WI38 (cell line): Measurements from ENCODE around the gene FABP2.

Experiments used
- H3K4me3 ChIP-seq: 2 replicates; pipeline ENCODE4 v1.5.1; 2011; ENCODE audit warnings: low read depth, mild to moderate bottlenecking, control low read depth, low read length
- TF ChIP-seq, protein P1 (sequence below): IDR thresholded peaks from 2 replicates; pipeline ENCODE4 v1.5.1; 2012; ENCODE audit warnings: low read depth, mild to moderate bottlenecking, control low read depth, low read length

Gene FABP2

DNA sequence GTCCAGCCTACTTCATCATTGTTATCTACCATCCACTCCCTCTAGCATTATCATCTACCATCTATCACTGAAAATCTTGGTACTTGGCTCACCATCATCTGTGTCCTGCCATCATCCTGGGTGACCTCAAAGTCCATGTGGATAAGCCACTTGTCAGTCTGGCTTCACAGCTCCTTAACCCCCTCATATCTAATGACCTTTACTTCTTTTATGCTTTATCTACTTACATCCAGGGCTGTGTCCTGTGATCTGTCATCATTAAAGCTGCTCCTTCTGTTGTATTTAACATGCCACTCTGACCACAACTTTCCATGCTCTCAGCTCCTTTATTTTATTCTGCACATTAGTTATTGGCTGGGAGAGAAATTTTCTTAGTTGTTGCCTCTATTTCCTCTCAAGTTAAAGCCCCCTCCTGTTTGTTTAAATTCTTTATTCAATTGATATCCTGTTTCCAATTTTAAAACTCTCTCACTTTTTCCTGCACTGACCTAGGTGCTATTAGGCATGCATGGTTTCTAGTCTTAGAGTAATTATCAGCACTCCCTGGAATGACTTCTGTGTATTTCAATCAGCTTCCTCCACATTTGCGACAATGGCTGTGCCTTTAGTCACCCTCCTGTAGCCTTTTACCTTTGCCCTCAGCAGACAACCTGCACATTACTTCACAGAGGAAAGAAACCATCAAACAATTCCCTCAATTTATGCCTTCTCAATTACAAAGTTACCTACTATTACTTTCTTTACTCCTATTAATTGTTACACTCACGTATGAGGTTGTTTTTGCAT, 8.1 kb upstream of the FABP2 start:
- TF ChIP-seq, protein P1, sequence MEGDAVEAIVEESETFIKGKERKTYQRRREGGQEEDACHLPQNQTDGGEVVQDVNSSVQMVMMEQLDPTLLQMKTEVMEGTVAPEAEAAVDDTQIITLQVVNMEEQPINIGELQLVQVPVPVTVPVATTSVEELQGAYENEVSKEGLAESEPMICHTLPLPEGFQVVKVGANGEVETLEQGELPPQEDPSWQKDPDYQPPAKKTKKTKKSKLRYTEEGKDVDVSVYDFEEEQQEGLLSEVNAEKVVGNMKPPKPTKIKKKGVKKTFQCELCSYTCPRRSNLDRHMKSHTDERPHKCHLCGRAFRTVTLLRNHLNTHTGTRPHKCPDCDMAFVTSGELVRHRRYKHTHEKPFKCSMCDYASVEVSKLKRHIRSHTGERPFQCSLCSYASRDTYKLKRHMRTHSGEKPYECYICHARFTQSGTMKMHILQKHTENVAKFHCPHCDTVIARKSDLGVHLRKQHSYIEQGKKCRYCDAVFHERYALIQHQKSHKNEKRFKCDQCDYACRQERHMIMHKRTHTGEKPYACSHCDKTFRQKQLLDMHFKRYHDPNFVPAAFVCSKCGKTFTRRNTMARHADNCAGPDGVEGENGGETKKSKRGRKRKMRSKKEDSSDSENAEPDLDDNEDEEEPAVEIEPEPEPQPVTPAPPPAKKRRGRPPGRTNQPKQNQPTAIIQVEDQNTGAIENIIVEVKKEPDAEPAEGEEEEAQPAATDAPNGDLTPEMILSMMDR: no peak
- no peak overlapping the region for H3K4me3 ChIP-seq

DNA sequence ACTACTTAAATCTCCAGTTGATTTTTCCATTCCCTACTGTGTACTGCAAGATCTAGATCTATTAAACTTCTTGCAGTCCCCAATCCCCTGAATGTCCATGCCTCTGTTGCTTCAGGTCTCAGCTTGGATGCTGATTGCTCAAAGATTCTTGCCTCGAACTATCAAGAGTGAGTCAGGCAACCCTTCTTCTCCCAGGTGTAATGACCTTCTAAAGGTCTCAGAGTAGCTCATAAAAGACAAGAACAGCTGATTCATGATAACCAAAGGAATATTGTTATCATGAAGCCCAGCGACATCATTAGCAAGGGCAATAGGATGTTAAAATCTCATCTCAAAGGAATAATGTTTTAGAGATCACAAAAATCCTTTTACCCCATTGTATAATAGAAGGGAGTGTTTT, 6.8 kb upstream of the FABP2 start:
- no peak overlapping the region for H3K4me3 ChIP-seq
- TF ChIP-seq, protein P1: no peak

DNA sequence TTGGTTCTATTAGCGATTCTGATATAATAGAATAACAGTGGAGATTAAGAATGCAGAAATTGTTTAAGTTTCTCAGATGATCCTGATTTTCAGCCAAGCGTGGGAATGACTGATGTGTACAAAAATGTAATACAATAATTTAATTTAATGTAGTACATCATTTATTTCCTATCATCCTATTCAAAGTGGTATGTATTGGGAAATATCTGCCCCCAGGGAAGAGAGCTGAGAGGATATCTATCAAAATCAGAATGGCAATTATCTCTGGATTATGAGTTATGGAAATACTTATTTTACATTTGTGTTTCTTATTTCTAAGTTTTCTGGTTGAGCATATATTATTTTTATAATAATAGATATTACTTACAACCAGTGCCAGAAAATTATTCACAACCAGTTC, 3.9 kb downstream of the FABP2 start:
- H3K4me3 ChIP-seq: no peak overlapping the region
- TF ChIP-seq, protein P1: no peak

DNA sequence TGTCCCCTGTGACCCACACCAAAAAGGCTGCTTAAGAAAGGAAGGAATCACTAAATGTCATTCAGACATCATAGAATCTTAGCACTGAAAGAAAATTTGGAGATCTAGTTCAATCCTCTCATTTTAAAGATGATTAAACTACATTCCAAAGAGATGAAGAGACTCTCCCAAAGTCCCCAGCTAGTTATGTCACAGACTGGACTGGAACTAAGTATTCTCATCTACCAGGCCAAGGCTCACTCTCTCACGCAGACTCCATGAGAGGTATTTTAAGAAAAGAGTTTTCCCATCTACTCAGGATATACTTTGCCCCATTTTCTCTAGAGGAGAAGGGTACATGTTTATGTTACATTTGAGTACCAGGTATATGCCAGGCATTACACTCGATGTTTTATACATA, 6.9 kb downstream of the FABP2 start:
- no peak overlapping the region for H3K4me3 ChIP-seq
- TF ChIP-seq, protein P1: no peak

DNA sequence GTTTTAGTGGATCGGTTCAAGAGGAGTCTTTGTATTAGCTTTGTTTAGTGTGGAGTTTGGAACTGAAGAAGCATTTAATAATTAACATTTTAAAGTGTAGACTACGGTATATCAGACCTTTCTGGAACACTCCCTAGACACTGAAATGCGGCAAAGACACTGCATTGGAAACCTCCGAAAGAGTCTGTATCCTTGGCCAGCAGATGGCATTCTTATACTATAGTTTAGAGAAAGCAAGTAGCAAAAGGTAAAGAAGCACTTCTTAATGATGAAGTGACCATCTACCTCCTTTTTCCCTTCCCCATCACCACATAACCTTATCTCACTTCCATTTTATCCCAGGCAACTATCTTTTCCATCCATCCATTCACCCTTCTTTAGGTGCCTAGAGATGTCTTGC, 7.6 kb downstream of the FABP2 start:
- TF ChIP-seq, protein P1: peak; percentile 30
- no peak overlapping the region for H3K4me3 ChIP-seq

DNA sequence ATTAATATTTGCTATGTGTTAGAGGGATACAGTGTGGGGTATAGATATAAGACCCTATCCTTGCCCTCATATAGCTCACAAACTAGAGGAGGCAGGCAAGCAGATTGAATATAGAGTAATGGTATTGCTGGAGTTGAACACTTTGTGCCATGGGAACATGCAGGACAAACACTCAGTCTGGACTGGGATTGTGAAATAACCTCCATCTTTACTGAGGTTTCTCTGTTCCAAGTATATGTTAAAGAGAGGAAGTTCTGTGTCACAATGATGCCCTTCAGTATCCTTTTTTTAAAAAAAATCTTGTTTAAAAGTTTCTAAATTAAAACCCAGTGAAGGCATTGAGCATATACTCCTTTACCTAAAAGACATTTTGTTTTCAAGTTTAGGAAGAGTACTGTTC, 8.7 kb downstream of the FABP2 start:
- TF ChIP-seq, protein P1: no peak
- H3K4me3 ChIP-seq: no peak overlapping the region

DNA sequence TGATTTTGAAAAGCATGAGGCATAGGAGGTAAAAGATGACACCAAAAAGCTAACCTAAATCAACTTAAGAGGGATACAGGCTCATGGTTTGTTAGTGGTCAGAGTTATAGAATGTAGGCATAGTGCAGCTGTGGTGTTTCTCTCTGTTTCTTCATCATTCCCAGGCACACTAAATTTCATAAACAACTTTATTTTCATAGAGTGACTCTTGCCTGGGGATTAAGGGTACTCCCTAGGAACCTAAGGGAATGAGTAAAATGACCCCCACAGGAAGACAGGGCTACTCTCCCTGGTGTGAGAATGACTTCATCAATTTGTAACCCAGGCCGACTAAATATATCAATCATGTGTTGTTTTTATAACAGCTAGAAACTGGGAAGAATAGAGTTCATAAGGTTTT, 11.1 kb downstream of the FABP2 start:
- no peak overlapping the region for H3K4me3 ChIP-seq
- TF ChIP-seq, protein P1: no peak
